SK-N-SH treated with all-trans-retinoic acid at 6 μM for 48 hours (cell line): Measurements from ENCODE around the gene C9orf85.

ENCODE experiments used
- ZFP3 ChIP-seq: fragments of 250-450 bp; sonication (Bioruptor Pico); IDR thresholded peaks from 2 replicates; pipeline ENCODE4 v1.5.0; 2020; ENCODE audit warnings: mild to moderate bottlenecking, moderate library complexity
- ZFP30 ChIP-seq: fragments of 450-650 bp; formaldehyde crosslinking; IDR thresholded peaks from 2 replicates; pipeline ENCODE4 v1.5.0; 2022; ENCODE audit warnings: mild to moderate bottlenecking, moderate library complexity
- TF ChIP-seq, protein P1 (sequence below): fragments of 250-450 bp; sonication (Bioruptor Pico); IDR thresholded peaks from 2 replicates; pipeline ENCODE4 v1.5.1; 2020; ENCODE audit warnings: low read depth, mild to moderate bottlenecking, moderate library complexity
- TF ChIP-seq, protein P2 (sequence below): fragments of 250-450 bp; sonication (Bioruptor Pico); IDR thresholded peaks from 2 replicates; pipeline ENCODE4 v1.8.0; 2020; ENCODE audit warnings: mild to moderate bottlenecking, moderate library complexity, borderline replicate concordance

DNA sequence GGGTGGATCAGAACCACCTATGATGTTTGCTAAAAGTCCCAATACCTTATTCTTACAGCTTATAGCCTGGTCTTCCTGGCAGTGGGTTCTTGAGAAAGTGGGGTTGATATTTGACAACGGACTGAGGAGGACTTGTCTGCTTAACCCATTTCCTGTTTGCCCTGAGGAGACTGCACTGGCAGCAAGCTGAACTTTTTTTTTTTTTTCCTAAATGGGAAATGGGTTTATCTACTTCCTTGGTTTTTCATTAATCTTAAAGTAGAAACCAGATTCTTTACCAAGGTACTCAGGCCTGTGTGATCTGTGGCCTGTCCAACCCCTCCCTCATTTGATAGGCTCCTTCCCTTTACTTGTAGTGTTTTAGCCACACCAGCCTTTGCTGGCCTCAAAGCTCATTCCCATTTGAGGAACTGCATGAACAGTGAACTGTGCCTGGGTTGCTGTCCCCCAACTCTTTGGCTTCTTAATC is 101.9 kb downstream of the C9orf85 start:
- TF ChIP-seq ZFP3 (CRISPR knock-in tag), result no peak
- TF ChIP-seq, protein P1, sequence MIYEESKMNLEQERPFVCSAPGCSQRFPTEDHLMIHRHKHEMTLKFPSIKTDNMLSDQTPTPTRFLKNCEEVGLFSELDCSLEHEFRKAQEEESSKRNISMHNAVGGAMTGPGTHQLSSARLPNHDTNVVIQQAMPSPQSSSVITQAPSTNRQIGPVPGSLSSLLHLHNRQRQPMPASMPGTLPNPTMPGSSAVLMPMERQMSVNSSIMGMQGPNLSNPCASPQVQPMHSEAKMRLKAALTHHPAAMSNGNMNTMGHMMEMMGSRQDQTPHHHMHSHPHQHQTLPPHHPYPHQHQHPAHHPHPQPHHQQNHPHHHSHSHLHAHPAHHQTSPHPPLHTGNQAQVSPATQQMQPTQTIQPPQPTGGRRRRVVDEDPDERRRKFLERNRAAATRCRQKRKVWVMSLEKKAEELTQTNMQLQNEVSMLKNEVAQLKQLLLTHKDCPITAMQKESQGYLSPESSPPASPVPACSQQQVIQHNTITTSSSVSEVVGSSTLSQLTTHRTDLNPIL (CRISPR knock-in tag), result no peak
- no peak for TF ChIP-seq ZFP30 (CRISPR knock-in tag)
- TF ChIP-seq, protein P2, sequence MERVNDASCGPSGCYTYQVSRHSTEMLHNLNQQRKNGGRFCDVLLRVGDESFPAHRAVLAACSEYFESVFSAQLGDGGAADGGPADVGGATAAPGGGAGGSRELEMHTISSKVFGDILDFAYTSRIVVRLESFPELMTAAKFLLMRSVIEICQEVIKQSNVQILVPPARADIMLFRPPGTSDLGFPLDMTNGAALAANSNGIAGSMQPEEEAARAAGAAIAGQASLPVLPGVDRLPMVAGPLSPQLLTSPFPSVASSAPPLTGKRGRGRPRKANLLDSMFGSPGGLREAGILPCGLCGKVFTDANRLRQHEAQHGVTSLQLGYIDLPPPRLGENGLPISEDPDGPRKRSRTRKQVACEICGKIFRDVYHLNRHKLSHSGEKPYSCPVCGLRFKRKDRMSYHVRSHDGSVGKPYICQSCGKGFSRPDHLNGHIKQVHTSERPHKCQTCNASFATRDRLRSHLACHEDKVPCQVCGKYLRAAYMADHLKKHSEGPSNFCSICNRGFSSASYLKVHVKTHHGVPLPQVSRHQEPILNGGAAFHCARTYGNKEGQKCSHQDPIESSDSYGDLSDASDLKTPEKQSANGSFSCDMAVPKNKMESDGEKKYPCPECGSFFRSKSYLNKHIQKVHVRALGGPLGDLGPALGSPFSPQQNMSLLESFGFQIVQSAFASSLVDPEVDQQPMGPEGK, result no peak
